Ovary (tissue), 9 donors: ENCODE results near the gene BFSP2. TPM values are rescaled to one million over a fixed set of nuclear protein-coding genes. Genes with fewer than 3 reads are reported as not detected.
"Not testable (repeated sequence)": the region's sequence is repeated elsewhere in the genome, so short reads cannot be mapped to it uniquely, and the experiment has no call there.

Experiments
- DNase-seq, 5 donors: peaks; one replicate each; pipeline ENCODE4 v3.0.0-alpha.2; 2019 to 2020
- H3K27ac ChIP-seq, 2 donors: fragments of 200-600 bp; one replicate each; pipeline versions ENCODE4 v1.5.1 to v1.8.0; 2019 to 2022
- H3K27me3 ChIP-seq: fragments of 200-600 bp; one replicate; pipeline ENCODE4 v1.8.0; 2022
- H3K36me3 ChIP-seq: fragments of 200-600 bp; sonication (generic); one replicate; pipeline ENCODE4 v1.5.1; 2019
- H3K4me1 ChIP-seq: one replicate; pipeline ENCODE4 v1.8.1; 2013; ENCODE audit warnings: mild to moderate bottlenecking, moderate library complexity; ENCODE audit not compliant: insufficient read depth
- H3K4me3 ChIP-seq: fragments of 200-600 bp; sonication (generic); one replicate; pipeline ENCODE4 v1.5.1; 2017
- H3K9me3 ChIP-seq, 2 donors: fragments of 200-600 bp in 1 of 2; sonication (generic) in 1 of 2; one replicate each; pipeline versions ENCODE4 v1.5.1 to v1.8.1; 2013 to 2019; ENCODE audit warnings: mild to moderate bottlenecking in 1 of 2, moderate library complexity in 1 of 2
- CTCF ChIP-seq, 3 donors: fragments of 450-650 bp in 2 of 3; fragments of 200-600 bp in 1 of 3; IDR thresholded peaks; one replicate each; pipeline versions ENCODE4 v1.5.1 to v1.8.0; 2016 to 2022; ENCODE audit warnings: antibody characterized with exemption in 3 of 3, mild to moderate bottlenecking in 1 of 3
- EP300 ChIP-seq: sonication (generic); formaldehyde crosslinking; IDR thresholded peaks from one replicate; pipeline ENCODE4 v1.6.1; 2017; ENCODE audit warnings: antibody characterized with exemption
- POLR2A ChIP-seq: fragments of 450-650 bp; IDR thresholded peaks from one replicate; pipeline ENCODE4 v1.6.1; 2017; ENCODE audit warnings: antibody characterized with exemption, mild to moderate bottlenecking, moderate library complexity
- WGBS, 3 donors: extraction: QIAGEN DNeasy Blood & Tissue Kit in 1 of 3; methylation state at CpG; one replicate each; pipeline versions ENCODE4 v1.1.5 to v1.1.7; 2013 to 2017; 5-methylcytosine and 5-hydroxymethylcytosine counted together
- intact Hi-C, 4 donors: fragments of 100-400 bp; cut with DNase I; formaldehyde crosslinking; loops; one replicate each; pipeline versions ENCODE4 v1.11.0 to v1.15.1; 2022 to 2023
- polyA plus RNA-seq, 2 donors: library from polyadenylated mRNA; stranded (reverse); fragments of 200-250 nt in 1 of 2; fragments of 350-450 nt in 1 of 2; fragmentation: Illumina TruSeq in 1 of 2; extraction: RNeasy Lipid Tissue Mini Kit (QIAGEN cat#74804) in 1 of 2; gene quantifications; one replicate each; pipeline ENCODE4 v1.2.3, GENCODE V29; 2013 to 2014
- total RNA-seq, 7 donors: library from RNA; depleted of rRNA in 2 of 7; stranded (reverse); fragments of >200 nt in 2 of 7; fragmentation: NEBNext Ultra II Directional in 3 of 7; extraction: Animal tissue kit (Norgen Biotek cat#: 25700) in 3 of 7; gene quantifications; one replicate each; pipeline versions ENCODE4 v1.1.0 to v1.2.4, GENCODE V29; 2016 to 2023
- donor health status: DM: no; HTN: no; CAD: no; lungs with moderate emphysema.
- donor health status: DM: no; HTN: no; CAD: no.
- donor health status: Bipolar disorder and iron deficiency.
- donor health status: DM: yes; HTN: yes; CAD: no.
- donor health status: DM: no; HTN: no; CAD: no.
- donor health status: DM: yes; HTN: yes; CAD: no.

BFSP2 gene
- total and polyA plus RNA-seq, 9 donors, result not detected

GRCh38 chr3:133472242-133472641 is 72.4 kb downstream of the BFSP2 start:
- H3K9me3 ChIP-seq, result no peaks in the 10 kb centered on the region
- no peak for TF ChIP-seq EP300
- TF ChIP-seq POLR2A, result no peak
- TF ChIP-seq CTCF (IDR thresholded peaks at IDR 0.05), result no peak
- WGBS, 3 donors, result 69 to 87% (median 71%) methylated on average over 24 of the region's 24 CpGs
- no peak overlapping the region for H3K27ac ChIP-seq
- DNase-seq, result peak in 2 of 5 donors; percentile 19 to 51
- H3K4me3 ChIP-seq, result no peak overlapping the region
- no peaks in the 10 kb centered on the region for H3K27me3 ChIP-seq
- peaks cover 5% of the 10 kb centered on the region for H3K4me1 ChIP-seq
- H3K36me3 ChIP-seq, result no peaks in the 10 kb centered on the region
- intact Hi-C loops, result loop anchor here in 1 of 4 donors (5.0 kb wide), 1 partner anchor 105 kb away; no protein-coding TSS in a partner anchor

- Histone ChIP-seq H3K9me3 (no peaks in the 10 kb centered on the region), H3K4me3 (no peak overlapping the region), H3K4me1 (peaks cover 5% of the 10 kb centered on the region), H3K27me3 (no peaks in the 10 kb centered on the region), H3K36me3 (no peaks in the 10 kb centered on the region), H3K27ac (no peak overlapping the region)
- TF ChIP-seq EP300, result no peak
- TF ChIP-seq CTCF (IDR thresholded peaks at IDR 0.05), result no peak
- no peak for TF ChIP-seq POLR2A
- WGBS, 3 donors, result 86 to 91% (median 88%) methylated on average over 6 of the region's 6 CpGs
- intact Hi-C loops, result loop anchor here in 1 of 4 donors (5.0 kb wide), 1 partner anchor 104 kb away; no protein-coding TSS in a partner anchor
- no peak for DNase-seq
Measured at GRCh38 chr3:133472889-133473288, 73.0 kb downstream of the BFSP2 start.

- WGBS, 3 donors, result 75 to 92% (median 85%) methylated on average over 1 to 4 of the region's 5 CpGs
- DNase-seq, H3K4me1 ChIP-seq, H3K27ac ChIP-seq, H3K36me3 ChIP-seq, H3K9me3 ChIP-seq, H3K4me3 ChIP-seq, H3K27me3 ChIP-seq: not testable (repeated sequence)
- intact Hi-C loops, result loop anchor here in 1 of 4 donors (5.0 kb wide), 1 partner anchor 104 kb away; no protein-coding TSS in a partner anchor
Measured at GRCh38 chr3:133473472-133474191, 73.8 kb downstream of the BFSP2 start.

GRCh38 chr3:133474251-133474801 is 74.5 kb downstream of the BFSP2 start:
- Histone ChIP-seq H3K4me3 (no peak overlapping the region), H3K27ac (peak overlapping the region in 1 of 2 donors; percentile 29), H3K9me3 (no peaks in the 10 kb centered on the region), H3K27me3 (no peaks in the 10 kb centered on the region), H3K36me3 (no peaks in the 10 kb centered on the region), H3K4me1 (peaks cover 2% of the 10 kb centered on the region)
- peak; percentile 46 to 71 (median 57) for DNase-seq
- 10 to 14% (median 12%) methylated on average over 8 of the region's 8 CpGs for WGBS, 3 donors
- TF ChIP-seq POLR2A (no peak), CTCF (IDR thresholded peaks at IDR 0.05) (no peak), EP300 (no peak)
- intact Hi-C loops, result loop anchor here in 1 of 4 donors (5.0 kb wide), 1 partner anchor 103 kb away; no protein-coding TSS in a partner anchor

GRCh38 chr3:133474817-133475216 is 75.0 kb downstream of the BFSP2 start:
- no peak for DNase-seq
- WGBS, 3 donors, result 78 to 82% (median 82%) methylated on average over 4 of the region's 4 CpGs
- Histone ChIP-seq H3K4me1 (peaks cover 2% of the 10 kb centered on the region), H3K9me3 (no peaks in the 10 kb centered on the region), H3K4me3 (no peak overlapping the region), H3K36me3 (no peaks in the 10 kb centered on the region), H3K27ac (peak overlapping the region in 1 of 2 donors; percentile 29), H3K27me3 (no peaks in the 10 kb centered on the region)
- no peak for TF ChIP-seq POLR2A
- TF ChIP-seq CTCF (IDR thresholded peaks at IDR 0.05), result no peak
- no peak for TF ChIP-seq EP300
- intact Hi-C loops, result loop anchor here in 1 of 4 donors (5.0 kb wide), 1 partner anchor 102 kb away; no protein-coding TSS in a partner anchor
